WTC11 (cell line): ENCODE results near the gene ASIP.
A peak's percentile ranks its signal among the peaks of the same experiment; 100 is the strongest.

ENCODE experiments used
- GABPB1 ChIP-seq: sonication (generic); formaldehyde crosslinking; IDR thresholded peaks from 2 replicates; pipeline ENCODE4 v1.8.1; 2023; ENCODE audit warnings: mild to moderate bottlenecking, missing genetic modification reagents
- NR2C2 ChIP-seq: sonication (generic); formaldehyde crosslinking; IDR thresholded peaks from 2 replicates; pipeline ENCODE4 v1.8.0; 2022; ENCODE audit warnings: mild to moderate bottlenecking, missing genetic modification reagents
- TEAD4 ChIP-seq: sonication (generic); formaldehyde crosslinking; IDR thresholded peaks from 2 replicates; pipeline ENCODE4 v1.8.0; 2022; ENCODE audit warnings: mild to moderate bottlenecking, missing genetic modification reagents
- TF ChIP-seq, protein P1 (sequence below): fragments of 250-450 bp; sonication (Bioruptor Pico); IDR thresholded peaks from 2 replicates; pipeline ENCODE4 v2.1.2; 2022; ENCODE audit warnings: mild to moderate bottlenecking, moderate library complexity
- TF ChIP-seq, protein P2 (sequence below): fragments of 200-600 bp; IDR thresholded peaks from 2 replicates; pipeline ENCODE4 v1.8.0; 2022; ENCODE audit warnings: antibody characterized with exemption
- TF ChIP-seq, protein P3 (sequence below): sonication (generic); formaldehyde crosslinking; IDR thresholded peaks from 2 replicates; pipeline ENCODE4 v1.8.0; 2022; ENCODE audit warnings: mild to moderate bottlenecking, missing genetic modification reagents
- TF ChIP-seq, protein P4 (sequence below): sonication (generic); formaldehyde crosslinking; IDR thresholded peaks from 2 replicates; pipeline ENCODE4 v1.8.1; 2023; ENCODE audit warnings: mild to moderate bottlenecking, missing genetic modification reagents, moderate library complexity
- TF ChIP-seq, protein P5 (sequence below): sonication (generic); formaldehyde crosslinking; IDR thresholded peaks from 2 replicates; pipeline ENCODE4 v1.8.0; 2022; ENCODE audit warnings: mild to moderate bottlenecking, missing genetic modification reagents

DNA sequence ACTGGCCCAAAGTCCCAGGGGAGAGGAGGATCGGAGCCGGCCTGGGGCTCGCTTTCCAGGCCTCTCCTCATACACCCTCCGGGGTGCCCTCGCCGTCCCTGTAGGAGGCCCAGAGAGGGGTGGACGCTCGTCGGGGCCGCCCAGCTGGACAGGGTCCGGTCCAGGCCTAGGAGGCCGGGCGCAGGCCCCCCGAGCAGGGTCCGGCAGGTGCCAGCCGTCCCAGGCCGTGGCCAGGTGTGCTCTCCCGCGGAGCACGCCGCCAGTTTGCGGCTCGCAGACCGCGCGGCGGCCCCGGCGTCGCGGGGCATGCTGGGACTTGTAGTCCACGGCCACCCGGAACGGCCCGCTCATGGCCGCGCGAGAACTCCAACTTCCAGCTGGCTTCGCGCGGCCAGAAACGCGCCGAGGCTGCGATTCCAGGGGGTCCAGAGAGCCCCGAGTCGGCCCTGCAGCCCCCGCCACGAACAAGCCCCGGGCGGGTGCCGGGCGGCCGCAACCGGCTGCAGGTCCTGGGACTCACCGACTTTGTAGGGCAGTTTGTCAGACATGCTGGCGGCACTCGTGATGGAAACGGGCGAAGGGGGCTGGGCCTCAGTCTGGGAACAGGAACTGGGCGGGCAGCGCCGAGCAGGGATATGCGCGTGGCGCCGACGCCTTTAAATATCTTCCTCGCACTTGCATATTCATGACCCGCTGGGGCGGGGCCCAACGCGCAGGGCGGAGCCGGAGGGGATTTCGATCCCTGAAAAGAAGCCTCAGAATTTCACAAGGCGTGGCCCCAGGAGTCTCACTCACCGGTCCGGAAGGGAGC is 61.7 kb downstream of the ASIP start, which contains the start of gene AHCY:
- TF ChIP-seq, protein P1, sequence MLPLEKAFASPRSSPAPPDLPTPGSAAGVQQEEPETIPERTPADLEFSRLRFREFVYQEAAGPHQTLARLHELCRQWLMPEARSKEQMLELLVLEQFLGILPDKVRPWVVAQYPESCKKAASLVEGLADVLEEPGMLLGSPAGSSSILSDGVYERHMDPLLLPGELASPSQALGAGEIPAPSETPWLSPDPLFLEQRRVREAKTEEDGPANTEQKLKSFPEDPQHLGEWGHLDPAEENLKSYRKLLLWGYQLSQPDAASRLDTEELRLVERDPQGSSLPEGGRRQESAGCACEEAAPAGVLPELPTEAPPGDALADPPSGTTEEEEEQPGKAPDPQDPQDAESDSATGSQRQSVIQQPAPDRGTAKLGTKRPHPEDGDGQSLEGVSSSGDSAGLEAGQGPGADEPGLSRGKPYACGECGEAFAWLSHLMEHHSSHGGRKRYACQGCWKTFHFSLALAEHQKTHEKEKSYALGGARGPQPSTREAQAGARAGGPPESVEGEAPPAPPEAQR (CRISPR knock-in tag) = no peak
- TF ChIP-seq, protein P2, sequence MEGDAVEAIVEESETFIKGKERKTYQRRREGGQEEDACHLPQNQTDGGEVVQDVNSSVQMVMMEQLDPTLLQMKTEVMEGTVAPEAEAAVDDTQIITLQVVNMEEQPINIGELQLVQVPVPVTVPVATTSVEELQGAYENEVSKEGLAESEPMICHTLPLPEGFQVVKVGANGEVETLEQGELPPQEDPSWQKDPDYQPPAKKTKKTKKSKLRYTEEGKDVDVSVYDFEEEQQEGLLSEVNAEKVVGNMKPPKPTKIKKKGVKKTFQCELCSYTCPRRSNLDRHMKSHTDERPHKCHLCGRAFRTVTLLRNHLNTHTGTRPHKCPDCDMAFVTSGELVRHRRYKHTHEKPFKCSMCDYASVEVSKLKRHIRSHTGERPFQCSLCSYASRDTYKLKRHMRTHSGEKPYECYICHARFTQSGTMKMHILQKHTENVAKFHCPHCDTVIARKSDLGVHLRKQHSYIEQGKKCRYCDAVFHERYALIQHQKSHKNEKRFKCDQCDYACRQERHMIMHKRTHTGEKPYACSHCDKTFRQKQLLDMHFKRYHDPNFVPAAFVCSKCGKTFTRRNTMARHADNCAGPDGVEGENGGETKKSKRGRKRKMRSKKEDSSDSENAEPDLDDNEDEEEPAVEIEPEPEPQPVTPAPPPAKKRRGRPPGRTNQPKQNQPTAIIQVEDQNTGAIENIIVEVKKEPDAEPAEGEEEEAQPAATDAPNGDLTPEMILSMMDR = no peak
- 0 out of 2 replicates have a peak, but pooled peaks have one; percentile 8 for TF ChIP-seq TEAD4 (CRISPR knock-in tag)
- no peak for TF ChIP-seq NR2C2 (CRISPR knock-in tag)
- TF ChIP-seq GABPB1 (CRISPR knock-in tag) = peak; percentile 76
- TF ChIP-seq, protein P3, sequence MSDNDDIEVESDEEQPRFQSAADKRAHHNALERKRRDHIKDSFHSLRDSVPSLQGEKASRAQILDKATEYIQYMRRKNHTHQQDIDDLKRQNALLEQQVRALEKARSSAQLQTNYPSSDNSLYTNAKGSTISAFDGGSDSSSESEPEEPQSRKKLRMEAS (CRISPR knock-in tag) = peak; percentile 83
- TF ChIP-seq, protein P4, sequence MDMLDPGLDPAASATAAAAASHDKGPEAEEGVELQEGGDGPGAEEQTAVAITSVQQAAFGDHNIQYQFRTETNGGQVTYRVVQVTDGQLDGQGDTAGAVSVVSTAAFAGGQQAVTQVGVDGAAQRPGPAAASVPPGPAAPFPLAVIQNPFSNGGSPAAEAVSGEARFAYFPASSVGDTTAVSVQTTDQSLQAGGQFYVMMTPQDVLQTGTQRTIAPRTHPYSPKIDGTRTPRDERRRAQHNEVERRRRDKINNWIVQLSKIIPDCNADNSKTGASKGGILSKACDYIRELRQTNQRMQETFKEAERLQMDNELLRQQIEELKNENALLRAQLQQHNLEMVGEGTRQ (CRISPR knock-in tag) = 0 out of 2 replicates have a peak, but pooled peaks have one; percentile 42
- TF ChIP-seq, protein P5, sequence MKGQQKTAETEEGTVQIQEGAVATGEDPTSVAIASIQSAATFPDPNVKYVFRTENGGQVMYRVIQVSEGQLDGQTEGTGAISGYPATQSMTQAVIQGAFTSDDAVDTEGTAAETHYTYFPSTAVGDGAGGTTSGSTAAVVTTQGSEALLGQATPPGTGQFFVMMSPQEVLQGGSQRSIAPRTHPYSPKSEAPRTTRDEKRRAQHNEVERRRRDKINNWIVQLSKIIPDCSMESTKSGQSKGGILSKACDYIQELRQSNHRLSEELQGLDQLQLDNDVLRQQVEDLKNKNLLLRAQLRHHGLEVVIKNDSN (CRISPR knock-in tag) = peak; percentile 7; the same call in 1 of the 2 replicates
